Right renal cortex interstitium (tissue), 3 donors: ENCODE data around the gene DLG5. TPM values are rescaled to one million over a fixed set of nuclear protein-coding genes. Genes with fewer than 3 reads are reported as not detected.

Source experiments
- DNase-seq, 3 donors: peaks; one replicate each; pipeline ENCODE4 v3.0.0-alpha.2; 2013; ENCODE audit warnings: low read depth in 3 of 3, low spot score in 2 of 3
- polyA plus RNA-seq, 3 donors: library from polyadenylated mRNA; unstranded; fragments of 120-200 nt; gene quantifications; one replicate each; pipeline ENCODE4 v1.2.1, GENCODE V29; 2013; ENCODE audit not compliant: insufficient read length in 3 of 3

Gene DLG5
- polyA plus RNA-seq, 3 donors: 35.7 to 39.1 (median 37.7) TPM

DNA sequence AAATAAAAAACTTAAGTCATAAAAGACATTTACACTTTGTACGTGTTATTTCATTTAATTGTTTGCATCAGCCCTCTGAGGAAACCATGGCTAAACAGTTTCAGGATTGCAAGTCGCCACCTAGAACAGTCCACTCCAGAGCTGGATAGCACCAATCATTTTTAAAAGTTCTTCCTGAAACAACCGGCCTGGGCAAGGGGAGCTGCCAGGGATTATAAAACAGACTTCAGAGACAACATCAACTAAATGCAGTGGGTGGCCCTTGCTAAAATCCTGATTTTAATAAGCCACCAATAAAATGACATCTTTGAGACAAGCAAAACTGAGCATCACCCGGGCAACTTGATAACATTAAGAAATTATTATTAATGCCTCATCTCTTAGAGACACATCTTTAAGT lies 13.5 kb downstream of the DLG5 start:
- DNase-seq: no peak

DNA sequence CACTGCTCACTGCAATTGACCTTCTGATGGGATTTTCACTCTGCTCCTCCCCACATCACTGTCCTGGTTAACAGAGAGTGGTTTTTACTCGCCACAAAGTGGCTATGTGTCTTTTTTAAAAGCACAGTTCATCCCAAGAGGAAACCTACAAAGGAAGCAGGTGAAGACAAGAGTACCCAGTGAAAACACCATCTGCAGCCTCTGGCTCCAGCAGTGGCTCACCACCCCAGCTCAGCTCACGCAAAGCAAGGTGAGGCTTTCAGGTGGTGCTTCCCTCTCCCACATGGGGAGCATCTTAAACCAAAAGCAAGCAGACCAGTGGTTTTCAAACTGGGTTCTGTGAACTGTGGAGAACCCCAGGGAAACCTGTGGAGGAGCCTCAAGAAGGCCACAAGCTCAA lies 14.0 kb downstream of the DLG5 start:
- DNase-seq: no peak

DNA sequence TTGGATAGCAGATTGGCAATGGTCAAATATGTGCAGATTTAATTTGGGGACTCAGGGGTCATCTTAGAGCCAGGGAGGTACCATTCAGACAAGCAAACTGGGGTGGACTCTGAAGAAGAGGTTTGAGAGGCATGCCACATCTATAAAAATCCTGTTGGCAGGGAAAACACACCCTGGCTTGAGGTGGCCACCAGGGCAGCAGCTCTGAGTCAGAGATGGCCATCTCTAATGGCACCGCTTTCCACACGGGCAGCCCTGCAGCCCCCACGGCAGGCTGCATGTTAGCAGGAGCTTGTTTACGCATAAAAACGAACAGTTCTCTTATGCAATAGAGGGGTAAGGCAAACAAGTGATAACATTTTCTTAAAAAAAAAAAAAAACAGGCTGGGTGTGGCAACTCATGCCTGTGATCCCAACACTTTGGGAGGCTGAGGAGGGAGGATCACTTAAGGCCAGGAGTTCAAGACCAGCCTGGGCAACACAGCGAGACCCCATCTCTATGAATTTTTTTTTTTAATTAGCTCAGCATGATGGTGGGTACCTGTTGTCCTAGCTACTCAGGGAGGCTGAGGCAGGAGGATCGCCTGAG lies 14.9 kb downstream of the DLG5 start:
- DNase-seq: no peak

DNA sequence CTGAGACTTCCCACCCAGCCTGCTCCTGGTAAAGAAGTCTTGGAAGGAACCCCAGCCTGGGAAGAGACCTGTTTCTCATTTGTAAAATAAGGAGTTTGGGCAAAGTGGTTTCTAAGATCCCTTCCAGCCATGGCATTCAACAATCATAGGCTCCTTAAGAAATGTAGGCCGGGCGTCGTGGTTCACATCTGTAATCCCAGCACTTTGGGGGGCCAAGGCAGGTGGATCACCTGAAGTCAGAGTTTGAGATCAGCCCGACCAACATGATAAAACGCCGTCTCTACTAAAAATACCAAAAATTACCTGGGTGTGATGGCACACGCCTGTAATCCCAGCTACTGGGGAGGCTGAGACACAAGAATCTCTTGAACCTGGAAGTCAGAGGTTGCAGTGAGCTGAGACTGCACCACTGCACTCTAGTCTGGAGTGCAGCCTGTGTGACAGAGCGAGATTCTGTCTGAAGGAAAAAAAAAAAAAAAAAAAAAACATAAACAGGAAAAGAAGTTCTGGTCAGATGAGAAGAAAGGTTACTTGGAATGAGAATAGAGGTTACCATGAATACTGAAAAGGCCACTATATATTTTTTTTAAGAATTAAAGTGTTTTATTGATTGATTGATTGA lies 15.9 kb downstream of the DLG5 start:
- DNase-seq: no peak

DNA sequence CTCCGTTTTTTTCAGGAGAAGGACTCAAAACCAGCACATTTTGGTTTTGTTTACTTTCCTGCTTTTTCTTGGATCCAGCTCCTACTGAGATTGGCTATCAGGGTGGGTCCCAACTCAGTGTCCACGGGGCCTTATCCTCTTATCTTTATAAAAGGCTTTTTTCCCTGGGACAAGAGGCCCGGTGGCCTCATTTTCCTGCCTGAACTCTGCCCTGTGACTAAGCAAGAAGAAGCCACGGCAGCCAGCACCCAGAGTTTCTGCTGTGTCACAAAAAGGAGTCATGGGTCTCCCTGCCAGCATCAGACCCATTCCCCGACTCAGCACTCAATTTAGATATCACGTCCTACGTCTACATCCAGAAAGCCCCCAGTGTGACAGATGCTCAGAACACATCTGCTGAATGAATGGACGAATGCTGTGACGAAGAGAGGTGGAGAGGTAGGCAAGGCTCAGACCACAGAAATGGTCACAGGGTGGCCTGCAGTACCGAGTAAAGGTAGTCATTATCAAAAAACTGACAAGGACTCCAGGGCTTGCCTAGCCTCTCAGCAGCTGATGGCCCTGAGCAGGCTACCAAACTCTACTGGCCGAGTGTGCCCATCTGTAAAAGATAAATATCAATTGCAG lies 16.7 kb downstream of the DLG5 start:
- DNase-seq: no peak

DNA sequence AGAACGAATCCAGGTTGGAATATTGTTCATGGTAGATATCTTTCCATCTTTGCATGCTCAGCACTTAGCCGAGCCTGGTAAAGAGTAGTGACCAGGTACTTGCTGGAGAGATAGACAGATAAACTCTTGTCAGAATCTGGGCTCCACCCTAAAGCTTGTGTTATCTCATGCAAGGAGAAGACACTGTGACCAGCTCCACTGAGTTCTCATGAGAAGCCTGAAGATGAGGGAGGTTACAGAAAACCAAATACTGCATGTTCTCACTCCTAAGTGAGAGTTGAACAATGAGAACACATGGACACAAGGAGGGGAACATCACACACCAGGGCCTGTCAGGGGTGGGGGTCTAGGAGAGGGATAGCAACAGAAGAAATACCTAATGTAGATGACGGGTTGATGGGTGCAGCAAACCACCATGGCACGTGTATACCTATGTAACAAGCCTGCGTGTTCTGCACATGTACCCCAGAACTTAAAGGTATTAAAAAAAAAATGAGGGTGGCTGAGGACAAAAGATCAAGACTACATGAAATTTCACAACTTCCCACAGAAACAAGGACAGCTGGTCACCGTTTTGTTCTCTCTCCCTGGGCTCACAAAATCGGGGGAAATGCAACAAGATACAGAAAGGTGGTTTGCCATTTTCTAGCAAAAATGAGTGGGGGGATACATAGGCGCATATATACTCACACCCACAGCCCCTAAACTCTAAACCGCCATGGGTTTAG lies 17.4 kb downstream of the DLG5 start:
- no peak for DNase-seq

DNA sequence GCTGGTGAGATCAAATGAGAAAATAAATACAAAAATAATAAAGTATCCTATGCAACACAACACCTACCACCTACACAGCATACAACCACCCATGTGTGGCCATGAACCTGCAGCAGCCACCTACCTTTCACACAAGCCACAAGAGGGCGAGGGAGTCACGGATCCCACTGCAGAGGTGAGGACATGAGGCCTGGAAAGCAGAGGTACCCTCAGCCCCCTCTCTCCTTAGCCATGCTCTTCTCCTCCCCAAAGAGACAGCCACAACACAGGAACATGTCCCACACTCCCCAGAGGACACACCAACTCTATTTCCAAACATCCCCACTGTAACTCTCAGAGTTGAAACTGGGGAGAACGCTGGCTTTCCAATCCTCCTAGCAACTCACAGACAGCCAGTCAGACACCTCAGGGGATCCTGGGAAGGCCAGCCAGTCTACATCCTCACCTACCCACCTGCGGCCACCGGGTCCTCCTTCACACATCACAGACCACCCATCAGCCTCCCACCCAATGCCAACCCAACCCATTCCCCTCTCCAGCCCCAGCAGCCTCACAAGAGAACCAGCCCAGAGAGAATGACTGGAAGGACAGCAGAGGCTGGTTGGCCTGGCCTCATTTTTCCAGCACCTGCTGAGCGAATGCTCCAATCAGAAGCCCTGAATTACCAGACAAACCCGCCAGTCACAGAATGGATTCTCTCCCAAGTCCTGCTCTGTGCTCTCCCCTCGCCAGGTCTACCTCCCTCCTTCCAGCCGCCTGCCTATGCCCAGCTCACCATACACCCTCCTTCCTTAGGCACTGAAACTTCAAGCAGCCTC lies 18.4 kb downstream of the DLG5 start:
- no peak for DNase-seq

DNA sequence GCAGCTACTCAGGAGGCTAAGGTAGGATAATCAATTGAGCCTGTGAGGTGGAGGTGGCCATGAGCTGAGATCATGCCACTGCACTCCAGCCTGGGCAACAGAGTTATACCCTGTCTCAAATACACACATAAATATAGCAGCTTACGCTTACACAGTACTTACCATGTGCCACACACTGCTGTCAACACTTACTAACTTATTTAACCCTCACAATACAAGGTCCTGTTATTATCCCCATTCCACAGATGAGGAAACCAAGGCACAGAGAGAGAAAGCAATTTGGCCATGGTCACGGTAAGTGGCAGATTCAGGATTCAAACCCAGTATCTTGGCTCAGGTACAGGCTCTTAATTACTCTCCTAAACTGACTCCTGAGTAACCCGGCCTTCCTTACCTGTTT lies 19.1 kb downstream of the DLG5 start:
- no peak for DNase-seq

DNA sequence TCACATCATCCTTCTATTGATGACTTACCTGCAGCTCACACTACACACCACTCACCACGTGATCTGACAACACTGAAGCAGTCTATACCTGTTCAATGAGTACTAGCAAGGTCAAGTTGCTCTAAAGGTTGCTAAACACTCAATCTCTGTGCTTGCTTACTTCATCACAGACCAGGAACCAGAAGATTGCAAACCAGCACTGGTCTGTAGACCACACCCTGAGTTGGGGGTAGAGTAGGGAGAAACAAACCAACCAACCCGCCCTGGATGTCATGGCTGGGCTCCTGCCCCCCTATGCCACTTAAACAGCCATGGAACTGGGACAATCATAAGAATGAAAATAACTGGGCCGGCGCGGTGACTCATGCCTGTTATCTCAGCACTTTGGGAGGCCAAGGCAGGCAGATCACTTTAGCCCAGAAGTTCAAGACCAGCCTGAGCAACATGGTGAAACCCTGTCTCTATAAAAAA lies 19.6 kb downstream of the DLG5 start:
- no peak for DNase-seq

DNA sequence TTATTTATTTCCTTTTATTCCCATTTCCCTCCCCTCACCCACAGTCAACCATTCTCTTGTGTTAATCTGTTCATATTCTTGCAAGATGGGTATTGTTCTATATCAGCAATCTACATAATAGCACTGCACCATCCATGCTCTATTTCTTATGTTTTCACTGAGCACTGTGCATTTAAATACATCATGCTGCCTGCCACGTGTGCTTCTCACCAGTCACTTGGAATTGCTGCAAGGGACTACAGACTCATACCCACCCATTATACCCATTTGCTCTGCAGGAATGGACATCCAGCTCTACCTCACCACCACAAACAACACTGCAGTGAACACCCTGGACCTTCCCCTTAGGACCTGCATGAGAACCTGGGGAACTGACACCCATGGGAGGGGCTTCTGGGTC lies 20.8 kb downstream of the DLG5 start:
- DNase-seq: no peak

DNA sequence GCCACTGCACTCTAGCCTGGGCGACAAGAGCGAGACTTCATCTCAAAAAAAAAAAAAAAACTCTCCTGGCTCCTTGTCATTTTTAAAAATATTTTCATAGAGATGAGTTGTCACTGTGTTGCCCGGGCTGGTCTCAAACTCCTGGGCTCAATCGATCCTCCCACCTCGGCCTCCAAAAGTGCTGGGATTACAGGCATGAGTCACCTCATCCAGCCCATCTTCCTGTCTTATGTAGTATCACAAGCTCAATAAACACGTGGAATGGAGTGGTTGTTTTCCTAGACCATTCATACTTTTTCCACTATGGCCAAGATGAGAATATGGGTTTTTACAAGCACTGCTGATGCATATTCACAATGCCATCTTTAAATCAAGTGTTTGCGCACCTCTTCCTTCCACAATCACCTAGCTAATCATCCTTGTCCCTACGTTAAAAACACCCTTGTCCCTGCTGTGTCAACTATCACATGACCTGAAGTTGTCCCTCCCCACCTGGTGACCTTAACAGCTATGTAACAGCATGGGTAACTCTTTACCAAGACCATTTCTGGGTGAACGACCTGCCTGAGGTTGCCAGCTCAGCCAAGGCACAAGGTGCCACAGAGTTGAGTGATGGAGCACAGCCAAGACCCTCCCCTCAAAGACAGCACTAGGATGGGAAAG lies 21.3 kb downstream of the DLG5 start:
- no peak for DNase-seq

DNA sequence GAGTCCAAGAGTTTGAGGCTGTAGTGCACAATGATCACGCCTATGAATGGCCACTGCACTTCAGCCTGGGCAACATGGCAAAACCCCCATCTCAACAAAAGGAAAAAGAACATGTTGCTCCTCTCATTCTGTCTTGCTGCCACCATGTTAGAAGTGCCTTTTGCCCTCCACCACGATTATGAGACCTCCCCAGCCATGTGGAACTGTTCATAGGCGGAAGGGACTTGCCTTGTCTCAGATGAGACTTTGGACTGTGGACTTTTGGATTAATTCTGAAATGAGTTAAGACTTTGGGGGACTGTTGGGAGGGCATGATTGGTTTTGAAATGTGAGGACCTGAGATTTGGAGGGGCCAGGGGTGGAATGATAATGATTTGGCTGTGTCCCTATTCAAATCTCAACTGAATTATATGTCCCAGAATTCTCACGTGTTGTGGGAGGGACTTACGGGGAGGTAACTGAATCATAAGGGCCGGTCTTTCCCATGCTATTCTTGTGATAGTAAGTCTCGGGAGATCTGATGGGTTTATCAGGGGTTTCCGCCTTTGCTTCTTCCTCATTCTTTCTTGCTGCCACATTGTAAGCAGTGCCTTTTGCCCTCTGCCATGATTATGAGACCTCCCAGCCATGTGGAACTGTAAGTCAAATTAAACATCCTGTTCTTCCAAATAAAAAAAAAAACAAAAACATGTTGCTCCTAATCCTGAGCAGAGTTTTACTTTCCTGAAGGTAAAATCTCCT lies 22.3 kb downstream of the DLG5 start:
- DNase-seq: no peak

DNA sequence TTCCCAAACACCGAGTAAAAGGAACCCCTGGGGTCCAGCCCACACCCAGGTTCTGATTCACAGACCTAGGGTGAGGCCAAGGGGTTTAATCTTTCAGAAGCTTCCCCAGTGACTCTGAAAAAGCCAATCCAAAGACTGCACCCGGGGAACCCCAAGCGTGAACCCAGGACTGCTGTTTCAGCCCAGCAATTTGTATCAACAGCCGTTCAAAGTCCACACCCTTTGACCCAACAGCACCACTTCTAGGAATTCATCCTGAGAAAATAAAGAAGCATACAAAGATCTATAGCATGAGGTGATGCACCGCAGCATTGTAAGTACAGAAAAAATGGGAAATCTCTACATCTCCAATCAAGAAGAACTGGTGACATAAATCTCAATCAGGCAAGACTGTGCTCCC lies 24.4 kb downstream of the DLG5 start:
- no peak for DNase-seq

DNA sequence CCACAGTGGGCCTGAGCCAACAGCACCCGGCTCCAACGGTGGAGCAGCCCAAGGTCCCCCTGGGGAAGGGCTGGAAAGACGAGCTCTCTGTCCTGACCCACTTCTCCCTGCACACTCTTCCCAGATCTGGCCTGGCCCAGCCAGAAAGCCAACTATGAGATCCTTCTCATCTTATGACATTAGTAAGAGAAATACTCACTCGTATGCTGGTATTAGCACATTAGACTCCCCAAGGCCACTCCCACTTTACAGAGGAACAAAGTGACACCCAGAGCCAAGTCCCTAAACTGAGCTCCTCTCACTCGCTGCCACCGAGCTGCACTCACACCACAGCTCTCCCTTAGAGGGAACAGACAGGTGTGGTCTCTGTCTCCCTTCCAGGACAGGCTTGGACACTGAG lies 24.8 kb downstream of the DLG5 start:
- DNase-seq: no peak

DNA sequence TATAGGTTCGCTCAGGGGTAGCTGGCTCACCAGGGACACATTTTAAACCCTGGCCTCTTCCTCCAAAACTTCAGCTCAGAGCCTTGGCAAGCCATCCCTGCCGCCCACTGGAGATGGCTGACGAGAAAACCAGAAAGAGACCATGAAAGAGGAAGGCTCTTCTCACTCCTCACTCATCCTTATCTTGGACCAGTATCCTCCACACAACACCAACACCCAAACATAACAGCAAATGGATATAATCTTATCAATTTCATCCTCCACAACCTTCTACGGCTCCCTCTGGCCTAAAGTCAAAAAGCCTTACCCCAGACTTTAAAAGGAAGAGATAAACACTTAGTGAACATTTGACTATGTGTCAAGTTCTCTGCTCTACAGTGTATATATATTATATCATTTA lies 26.9 kb downstream of the DLG5 start:
- DNase-seq: no peak

DNA sequence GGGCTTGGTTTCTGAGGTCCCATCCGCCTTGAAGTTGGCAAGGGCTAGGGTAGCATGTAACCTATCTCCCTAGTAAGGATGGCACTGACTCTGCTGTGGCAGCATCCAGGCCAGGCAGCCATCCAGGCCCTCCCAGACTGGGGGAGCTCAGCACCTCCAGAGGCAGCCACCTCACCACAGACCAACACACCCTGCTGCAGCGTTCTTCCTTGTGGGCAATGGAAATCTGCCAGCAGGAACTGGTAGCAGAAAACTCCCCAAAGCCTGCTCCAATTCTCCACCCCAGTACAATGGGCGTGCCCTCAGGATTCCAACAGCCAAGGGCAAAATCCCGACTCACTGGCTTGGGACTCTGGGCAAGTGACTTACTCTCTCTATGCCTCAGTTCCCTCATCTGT lies 27.5 kb downstream of the DLG5 start:
- no peak for DNase-seq

DNA sequence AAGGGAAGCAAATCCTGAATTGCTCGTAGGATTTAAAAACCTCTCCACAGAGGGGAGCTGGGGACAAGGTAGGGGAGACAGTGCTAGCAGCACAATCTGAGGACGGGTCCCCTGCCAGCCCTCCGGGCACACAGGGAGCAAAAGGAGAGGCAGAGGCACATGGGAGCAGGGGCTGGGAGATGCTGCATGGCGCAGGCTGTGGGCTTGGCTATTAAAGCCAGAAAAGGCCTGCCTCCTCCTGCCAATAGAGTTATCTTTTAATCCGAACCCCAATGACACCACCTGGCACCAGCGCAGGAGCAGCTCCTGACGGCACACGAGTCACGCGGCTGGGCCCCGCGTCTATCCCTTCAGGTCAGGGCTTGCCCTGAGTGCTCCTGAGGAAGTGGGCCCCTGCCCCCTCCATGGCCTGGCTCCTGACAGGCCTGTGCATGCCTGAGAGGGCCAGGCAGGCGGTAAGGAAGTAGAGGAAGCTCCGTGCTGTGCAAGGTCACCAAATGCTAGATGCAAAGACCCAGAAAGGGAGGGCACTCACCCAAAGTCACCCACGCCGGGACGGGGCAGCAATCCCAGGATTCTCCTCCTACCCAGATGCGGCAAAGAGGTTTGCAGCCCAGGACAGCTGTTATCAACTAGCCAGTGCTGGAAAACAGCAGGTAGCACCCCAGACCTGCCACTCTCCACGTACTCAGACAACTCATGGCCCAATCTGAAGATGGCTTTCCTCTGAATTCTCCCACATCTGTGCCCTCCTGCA lies 28.1 kb downstream of the DLG5 start:
- DNase-seq: no peak

DNA sequence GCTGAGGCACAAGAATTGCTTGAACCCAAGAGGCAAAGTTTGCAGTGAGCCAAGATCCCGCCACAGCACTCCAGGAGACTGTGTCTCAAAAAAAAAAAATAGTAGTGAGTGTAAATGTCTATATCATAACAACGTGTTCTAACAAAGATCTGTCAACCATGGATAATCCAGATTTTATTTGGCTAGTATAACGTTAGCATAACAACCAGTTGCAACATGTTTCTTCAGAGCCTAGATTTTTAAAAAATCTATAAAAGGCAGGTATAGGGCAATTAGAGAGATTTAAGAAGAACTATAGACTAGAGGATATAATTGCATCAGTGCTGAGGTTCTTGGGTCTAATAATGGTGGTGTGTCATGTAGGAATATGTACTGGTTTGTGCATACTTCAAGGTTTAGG lies 30.5 kb downstream of the DLG5 start:
- no peak for DNase-seq

DNA sequence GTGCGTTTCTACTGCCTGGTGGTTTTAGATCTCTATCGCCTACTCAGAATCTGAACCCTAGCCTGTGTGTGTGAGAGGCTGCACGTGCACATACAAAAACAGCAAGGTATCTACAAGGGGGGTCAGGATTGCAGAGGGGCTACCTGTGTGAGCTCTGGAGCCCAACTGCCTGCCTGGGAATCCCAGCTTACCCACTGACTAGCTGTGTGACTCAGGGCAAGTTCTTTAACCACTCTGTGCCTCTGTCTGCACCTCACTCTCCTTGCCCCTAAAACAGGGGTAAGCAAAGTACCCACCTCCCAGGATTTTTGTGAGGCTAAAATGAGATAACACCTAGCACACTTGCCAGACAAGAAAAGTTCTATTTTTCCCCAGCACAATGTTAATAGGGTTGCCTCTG lies 32.5 kb downstream of the DLG5 start:
- no peak for DNase-seq
